ENCODE data around the gene LILRA2. TPM values are rescaled to one million over a fixed set of nuclear protein-coding genes. Genes with fewer than 3 reads are reported as not detected.

LILRA2 gene
- total RNA-seq = 1 to 10 TPM; 1.7 to 5.4 (median 4.3) TPM

- TF ChIP-seq CTCF (IDR thresholded peaks at IDR 0.05) = no peak
- no peak for TF ChIP-seq EP300 (IDR thresholded peaks at IDR 0.05)
- no peak for TF ChIP-seq POLR2A (IDR thresholded peaks at IDR 0.05)
- Histone ChIP-seq H3K4me3 (peak within 1 kb of the TSS in 1 of 4 donors; percentile 30), H3K4me1 (no peaks in the 10 kb centered on the region), H3K36me3 (no peaks in the 10 kb centered on the region), H3K27ac (no peak within 1 kb of the TSS), H3K9me3 (no peaks in the 10 kb centered on the region), H3K27me3 (no peaks in the 10 kb centered on the region)
- peak in 1 of 2 donors; percentile 12 for DNase-seq (ENCODE audit: low spot score in 2 of 2)
- WGBS, 2 donors = 64 to 83% methylated on average over 10 of the region's 10 CpGs
These were observed at the start of gene LILRA2 for GRCh38 chr19:54573330-54573872. Gene LILRA2 (plus strand): TSS chr19:54573790. CDS start chr19:54573879, 89 bp downstream.

- Histone ChIP-seq H3K4me1 (no peaks in the 10 kb centered on the region), H3K27me3 (no peaks in the 10 kb centered on the region), H3K36me3 (no peaks in the 10 kb centered on the region), H3K9me3 (no peaks in the 10 kb centered on the region), H3K4me3 (no peak overlapping the region), H3K27ac (no peak overlapping the region)
- WGBS, 2 donors = 75 to 77% methylated on average over 5 of the region's 5 CpGs
- no peak for TF ChIP-seq CTCF (IDR thresholded peaks at IDR 0.05)
- TF ChIP-seq EP300 (IDR thresholded peaks at IDR 0.05) = no peak
- TF ChIP-seq POLR2A (IDR thresholded peaks at IDR 0.05) = no peak
- no peak for DNase-seq (ENCODE audit: low spot score in 2 of 2)
These were observed 48.0 kb upstream of the LILRA2 start for GRCh38 chr19:54525636-54526035.

DNA sequence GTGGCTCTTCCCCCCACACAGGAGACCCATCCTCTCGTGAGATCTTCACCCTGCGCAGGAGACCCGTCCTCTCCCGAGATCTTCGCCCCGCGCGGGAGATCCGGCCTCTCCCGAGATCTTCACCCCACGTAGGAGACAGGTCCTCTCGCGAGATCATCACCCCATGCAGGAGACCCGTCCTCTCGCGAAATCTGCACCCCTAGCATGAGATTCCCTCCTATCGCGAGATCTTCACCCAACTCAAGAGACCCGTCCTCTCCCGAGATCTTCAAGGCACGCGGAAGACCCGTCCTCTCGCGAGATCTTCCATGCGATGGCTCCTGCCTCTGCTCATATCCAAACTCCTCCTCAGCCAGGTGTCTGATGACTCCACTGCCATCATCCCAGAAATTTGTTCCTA, 46.6 kb upstream of the LILRA2 start:
- Histone ChIP-seq H3K27ac (no peak overlapping the region), H3K9me3 (no peaks in the 10 kb centered on the region), H3K27me3 (no peaks in the 10 kb centered on the region), H3K4me3 (no peak overlapping the region), H3K4me1 (no peaks in the 10 kb centered on the region), H3K36me3 (no peaks in the 10 kb centered on the region)
- WGBS, 2 donors = 86 to 96% methylated on average over 26 of the region's 26 CpGs
- TF ChIP-seq CTCF (IDR thresholded peaks at IDR 0.05) (no peak), EP300 (IDR thresholded peaks at IDR 0.05) (no peak), POLR2A (IDR thresholded peaks at IDR 0.05) (no peak)
- DNase-seq (ENCODE audit: low spot score in 2 of 2) = no peak

DNA sequence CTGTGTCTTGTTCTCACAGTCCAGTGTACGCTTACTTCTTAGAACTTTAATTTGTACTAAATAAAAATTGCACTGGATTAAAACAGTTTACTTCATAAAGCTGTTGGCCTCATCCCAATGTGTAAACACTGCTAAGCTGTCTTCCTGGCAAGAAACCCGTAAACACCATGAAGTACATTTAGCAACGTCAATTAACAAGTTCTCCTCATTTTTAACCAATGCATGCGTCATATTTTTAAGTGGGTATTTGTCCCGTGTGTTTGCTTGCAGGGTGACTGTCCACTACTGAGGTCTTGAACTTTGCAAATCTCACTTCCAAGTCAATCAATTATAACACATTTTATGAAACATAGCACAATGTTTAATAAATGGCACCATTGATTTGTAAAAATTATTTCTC, 42.7 kb upstream of the LILRA2 start:
- no peaks in the 10 kb centered on the region for H3K9me3 ChIP-seq
- TF ChIP-seq EP300 (IDR thresholded peaks at IDR 0.05) (no peak), POLR2A (IDR thresholded peaks at IDR 0.05) (no peak), CTCF (IDR thresholded peaks at IDR 0.05) (no peak)
- 75 to 76% methylated on average over 5 of the region's 5 CpGs for WGBS, 2 donors
- no peaks in the 10 kb centered on the region for H3K36me3 ChIP-seq
- no peak for DNase-seq (ENCODE audit: low spot score in 2 of 2)
- H3K4me3 ChIP-seq = no peak overlapping the region
- no peaks in the 10 kb centered on the region for H3K27me3 ChIP-seq
- no peaks in the 10 kb centered on the region for H3K4me1 ChIP-seq
- H3K27ac ChIP-seq = no peak overlapping the region

DNA sequence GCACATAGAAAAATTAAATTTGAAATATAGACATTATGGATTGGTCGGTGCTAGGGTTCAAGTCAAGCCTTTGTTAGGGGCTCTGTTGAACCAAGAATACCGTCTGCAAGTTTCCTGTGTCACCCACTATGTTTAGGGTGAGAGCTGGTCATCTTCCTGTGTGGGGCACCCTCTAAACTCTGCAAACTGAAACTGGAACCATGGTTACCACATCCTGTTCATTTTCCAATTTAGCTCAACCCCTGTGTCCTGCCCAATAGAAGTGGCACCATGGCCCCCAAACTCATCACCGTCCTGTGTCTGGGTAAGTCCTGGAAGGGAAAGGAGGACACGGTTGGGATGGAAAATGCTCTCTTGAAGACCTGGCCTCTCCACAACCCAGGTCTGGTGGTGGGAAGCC, 41.1 kb upstream of the LILRA2 start:
- no peak for DNase-seq (ENCODE audit: low spot score in 2 of 2)
- H3K27me3 ChIP-seq = no peaks in the 10 kb centered on the region

More for the DNA sequence above, 41.1 kb upstream of the LILRA2 start:
- Histone ChIP-seq H3K36me3 (no peaks in the 10 kb centered on the region), H3K4me3 (no peak overlapping the region), H3K9me3 (no peaks in the 10 kb centered on the region), H3K4me1 (no peaks in the 10 kb centered on the region), H3K27ac (no peak overlapping the region)
- TF ChIP-seq CTCF (IDR thresholded peaks at IDR 0.05) = no peak
- no peak for TF ChIP-seq POLR2A (IDR thresholded peaks at IDR 0.05)
- no peak for TF ChIP-seq EP300 (IDR thresholded peaks at IDR 0.05)
- WGBS, 2 donors = 69 to 70% methylated on average over 4 of the region's 4 CpGs

All from tibial nerve (tissue), 4 donors.